ENCODE data around the gene KIN.

GRCh38 chr10:7786430-7786829 is 1.4 kb downstream of the KIN start:
- no peak for TF ChIP-seq CTCF (IDR thresholded peaks at IDR 0.05; ENCODE audit: borderline replicate concordance, extremely low read depth, low read length, poor library complexity, severe bottlenecking)
- no peak for TF ChIP-seq EZH2 (IDR thresholded peaks at IDR 0.05; ENCODE audit: borderline replicate concordance, low read depth, low read length, severe bottlenecking)

All from DND-41 (cell line).